Activated CD4-positive, alpha-beta memory T cell treated with anti-CD3 and anti-CD28 coated beads for 36 hours (primary cell): ENCODE results near the gene CSTF1. TPM values are rescaled to one million over a fixed set of nuclear protein-coding genes. Genes with fewer than 3 reads are reported as not detected.
A peak's percentile ranks its signal among the peaks of the same experiment; 100 is the strongest.

Experiments
- CTCF ChIA-PET: fragments of 350-600 bp; sonication (Branson Sonifier 250); formaldehyde crosslinking; loops from one replicate; lab custom pipeline; 2021; ENCODE audit warnings: antibody characterized with exemption, inconsistent platforms; lab: Charles Lee
- POLR2A ChIA-PET: fragments of 350-600 bp; sonication (Branson Sonifier 250); formaldehyde crosslinking; loops from one replicate; lab custom pipeline; 2021; ENCODE audit warnings: antibody characterized with exemption; lab: Charles Lee
- DNase-seq: peaks from one replicate; pipeline ENCODE4 v3.0.0-alpha.2; 2020
- H3K27ac Mint-ChIP-seq: one replicate; pipeline ENCODE4 v1.8.0; 2021; ENCODE audit warnings: mixed read lengths
- H3K27me3 Mint-ChIP-seq: one replicate; pipeline ENCODE4 v1.8.0; 2021; ENCODE audit warnings: mixed read lengths
- H3K36me3 Mint-ChIP-seq: one replicate; pipeline ENCODE4 v1.8.0; 2021; ENCODE audit warnings: mixed read lengths
- H3K4me1 Mint-ChIP-seq: one replicate; pipeline ENCODE4 v1.8.0; 2021; ENCODE audit warnings: low read depth, mixed read lengths
- H3K4me3 Mint-ChIP-seq: one replicate; pipeline ENCODE4 v1.8.0; 2021; ENCODE audit warnings: mild to moderate bottlenecking, mixed read lengths
- H3K9me3 Mint-ChIP-seq: one replicate; pipeline ENCODE4 v1.8.0; 2021; ENCODE audit warnings: mixed read lengths
- intact Hi-C: fragments of 100-400 bp; cut with micrococcal nuclease; formaldehyde crosslinking; loops from one replicate; pipeline ENCODE4 v1.15.1; 2023
- total RNA-seq, 2 experiments: library from RNA; stranded (reverse); gene quantifications; one replicate each; pipeline ENCODE4 v1.2.3, GENCODE V29; 2021

Gene CSTF1
- total RNA-seq, 2 experiments from 2014 or later = 53.9 to 56.6 TPM

- H3K27ac Mint-ChIP-seq = peak overlapping the region; percentile 91
- H3K36me3 Mint-ChIP-seq = peaks cover 9% of the 10 kb centered on the region
- no peak overlapping the region for H3K4me3 Mint-ChIP-seq
- CTCF ChIA-PET = interaction anchor here (1.1 to 1.4 kb wide), 2 partner anchors 9 to 21 kb away, joined by 4 read pairs; no protein-coding TSS in a partner anchor
- H3K27me3 Mint-ChIP-seq = no peaks in the 10 kb centered on the region
- no peaks in the 10 kb centered on the region for H3K9me3 Mint-ChIP-seq
- POLR2A ChIA-PET = interaction anchor here (1.2 to 1.3 kb wide), 2 partner anchors 8 to 12 kb away, joined by 4 read pairs; no protein-coding TSS in a partner anchor
- peaks cover 82% of the 10 kb centered on the region for H3K4me1 Mint-ChIP-seq
- intact Hi-C loops = no loop called here
- no peak for DNase-seq
These were observed 28.7 kb downstream of the CSTF1 start for GRCh38 chr20:56420940-56421688.

GRCh38 chr20:56422076-56422823, 29.8 kb downstream of the CSTF1 start:
- Mint-ChIP-seq H3K27ac (peak overlapping the region; percentile 73), H3K9me3 (no peaks in the 10 kb centered on the region), H3K36me3 (peaks cover 7% of the 10 kb centered on the region), H3K4me3 (peak overlapping the region; percentile 6), H3K4me1 (peaks cover 75% of the 10 kb centered on the region), H3K27me3 (no peaks in the 10 kb centered on the region)
- ChIA-PET CTCF (interaction anchor here (0.9 to 1.4 kb wide), 3 partner anchors 10 to 22 kb away, joined by 3 to 6 read pairs (median 4); partner anchors contain the start of gene CASS4), POLR2A (interaction anchor here (0.9 to 2.2 kb wide), 3 partner anchors 9 to 15 kb away, joined by 3 to 17 read pairs (median 4); partner anchors contain the start of gene CASS4)
- intact Hi-C loops = no loop called here
- no peak for DNase-seq

GRCh38 chr20:56422824-56423189, 30.4 kb downstream of the CSTF1 start:
- Mint-ChIP-seq H3K27ac (peak overlapping the region; percentile 73), H3K9me3 (no peaks in the 10 kb centered on the region), H3K4me3 (peak overlapping the region; percentile 6), H3K36me3 (peaks cover 6% of the 10 kb centered on the region), H3K4me1 (peaks cover 75% of the 10 kb centered on the region), H3K27me3 (no peaks in the 10 kb centered on the region)
- CTCF ChIA-PET = interaction anchor here (0.9 to 1.0 kb wide), 2 partner anchors 11 to 16 kb away, joined by 3 to 6 read pairs; partner anchors contain the start of gene CASS4
- no peak for DNase-seq
- intact Hi-C loops = no loop called here
- POLR2A ChIA-PET = interaction anchor here (0.9 to 2.2 kb wide), 2 partner anchors 10 to 14 kb away, joined by 3 to 17 read pairs; partner anchors contain the start of gene CASS4

- Mint-ChIP-seq H3K27ac (peak overlapping the region; percentile 73), H3K27me3 (no peaks in the 10 kb centered on the region), H3K36me3 (peaks cover 6% of the 10 kb centered on the region), H3K4me1 (peaks cover 75% of the 10 kb centered on the region), H3K9me3 (no peaks in the 10 kb centered on the region), H3K4me3 (no peak overlapping the region)
- CTCF ChIA-PET = interaction anchor here (0.9 to 1.0 kb wide), 2 partner anchors 11 to 16 kb away, joined by 3 to 6 read pairs; partner anchors contain the start of gene CASS4
- intact Hi-C loops = no loop called here
- POLR2A ChIA-PET = interaction anchor here (0.9 to 2.2 kb wide), 2 partner anchors 10 to 14 kb away, joined by 3 to 17 read pairs; partner anchors contain the start of gene CASS4
- no peak for DNase-seq
These were observed 30.8 kb downstream of the CSTF1 start for GRCh38 chr20:56423211-56423610.

GRCh38 chr20:56423886-56424285, 31.4 kb downstream of the CSTF1 start:
- DNase-seq = no peak
- CTCF ChIA-PET = interaction anchor here (0.9 kb wide), 1 partner anchor 23 kb away, joined by 3 read pairs; no protein-coding TSS in a partner anchor
- POLR2A ChIA-PET = interaction anchor here (2.2 kb wide), 1 partner anchor 11 kb away, joined by 17 read pairs; the partner anchor contains the start of gene CASS4
- Mint-ChIP-seq H3K27ac (no peak overlapping the region), H3K4me1 (peaks cover 75% of the 10 kb centered on the region), H3K36me3 (peaks cover 2% of the 10 kb centered on the region), H3K4me3 (no peak overlapping the region), H3K27me3 (no peaks in the 10 kb centered on the region), H3K9me3 (no peaks in the 10 kb centered on the region)
- intact Hi-C loops = no loop called here

GRCh38 chr20:56424931-56425330, 32.5 kb downstream of the CSTF1 start:
- ChIA-PET POLR2A (interaction anchor here (1.3 kb wide), 1 partner anchor 9 kb away, joined by 5 read pairs; no protein-coding TSS in a partner anchor), CTCF (no interaction called here)
- no peak for DNase-seq
- peaks cover 2% of the 10 kb centered on the region for H3K36me3 Mint-ChIP-seq
- no peak overlapping the region for H3K4me3 Mint-ChIP-seq
- H3K27ac Mint-ChIP-seq = no peak overlapping the region
- no peaks in the 10 kb centered on the region for H3K27me3 Mint-ChIP-seq
- intact Hi-C loops = no loop called here
- peaks cover 77% of the 10 kb centered on the region for H3K4me1 Mint-ChIP-seq
- no peaks in the 10 kb centered on the region for H3K9me3 Mint-ChIP-seq

GRCh38 chr20:56426026-56426425, 33.6 kb downstream of the CSTF1 start:
- ChIA-PET POLR2A (interaction anchor here (1.3 kb wide), 1 partner anchor 10 kb away, joined by 5 read pairs; no protein-coding TSS in a partner anchor), CTCF (interaction anchor here (0.8 kb wide), 1 partner anchor 9 kb away, joined by 3 read pairs; no protein-coding TSS in a partner anchor)
- DNase-seq = no peak
- intact Hi-C loops = no loop called here
- Mint-ChIP-seq H3K27me3 (no peaks in the 10 kb centered on the region), H3K36me3 (peaks cover 1% of the 10 kb centered on the region), H3K4me1 (peaks cover 77% of the 10 kb centered on the region), H3K9me3 (no peaks in the 10 kb centered on the region), H3K27ac (no peak overlapping the region), H3K4me3 (no peak overlapping the region)

GRCh38 chr20:56426926-56427325, 34.5 kb downstream of the CSTF1 start:
- Mint-ChIP-seq H3K27me3 (no peaks in the 10 kb centered on the region), H3K4me1 (peaks cover 71% of the 10 kb centered on the region), H3K9me3 (no peaks in the 10 kb centered on the region), H3K27ac (no peak overlapping the region), H3K4me3 (no peak overlapping the region), H3K36me3 (no peaks in the 10 kb centered on the region)
- ChIA-PET CTCF (interaction anchor here (1.5 kb wide), 1 partner anchor 14 kb away, joined by 4 read pairs; no protein-coding TSS in a partner anchor), POLR2A (interaction anchor here (4.0 kb wide), 1 partner anchor 9 kb away, joined by 19 read pairs; no protein-coding TSS in a partner anchor)
- intact Hi-C loops = no loop called here
- DNase-seq = no peak

- H3K4me3 Mint-ChIP-seq = no peak overlapping the region
- intact Hi-C loops = loop anchor here (2.0 kb wide), 1 partner anchor 13 kb away; no protein-coding TSS in a partner anchor
- H3K27me3 Mint-ChIP-seq = no peaks in the 10 kb centered on the region
- H3K27ac Mint-ChIP-seq = peak overlapping the region; percentile 87
- peaks cover 67% of the 10 kb centered on the region for H3K4me1 Mint-ChIP-seq
- DNase-seq = no peak
- ChIA-PET POLR2A (interaction anchor here (1.5 to 4.0 kb wide), 2 partner anchors 10 to 16 kb away, joined by 4 to 19 read pairs; partner anchors contain the start of gene CASS4), CTCF (interaction anchor here (1.5 kb wide), 1 partner anchor 14 kb away, joined by 4 read pairs; no protein-coding TSS in a partner anchor)
- H3K9me3 Mint-ChIP-seq = no peaks in the 10 kb centered on the region
- H3K36me3 Mint-ChIP-seq = no peaks in the 10 kb centered on the region
These were observed 35.4 kb downstream of the CSTF1 start for GRCh38 chr20:56427797-56428196.

- POLR2A ChIA-PET = interaction anchor here (1.1 to 4.0 kb wide), 5 partner anchors 10 to 40 kb away, joined by 3 to 19 read pairs (median 4); partner anchors contain the start of genes CASS4 and RTF2
- CTCF ChIA-PET = interaction anchor here (1.5 to 2.6 kb wide), 2 partner anchors 9 to 15 kb away, joined by 4 to 9 read pairs; no protein-coding TSS in a partner anchor
- H3K4me3 Mint-ChIP-seq = no peak overlapping the region
These were observed 36.0 kb downstream of the CSTF1 start for GRCh38 chr20:56428410-56428809.

GRCh38 chr20:56428881-56429280, 36.4 kb downstream of the CSTF1 start:
- Mint-ChIP-seq H3K9me3 (no peaks in the 10 kb centered on the region), H3K4me3 (peak overlapping the region; percentile 66), H3K36me3 (peaks cover under 1% of the 10 kb centered on the region), H3K27ac (peak overlapping the region; percentile 87), H3K4me1 (peaks cover 73% of the 10 kb centered on the region), H3K27me3 (no peaks in the 10 kb centered on the region)
- ChIA-PET CTCF (interaction anchor here (2.6 kb wide), 1 partner anchor 10 kb away, joined by 9 read pairs; no protein-coding TSS in a partner anchor), POLR2A (interaction anchor here (1.1 to 4.0 kb wide), 7 partner anchors 8 to 40 kb away, joined by 3 to 19 read pairs (median 4); partner anchors contain the start of genes CASS4 and RTF2)
- intact Hi-C loops = loop anchor here (1.0 to 2.0 kb wide), 2 partner anchors 11 to 14 kb away; no protein-coding TSS in a partner anchor
- DNase-seq = peak; percentile 8

More at GRCh38 chr20:56428410-56428809, 36.0 kb downstream of the CSTF1 start:
- Mint-ChIP-seq H3K27ac (peak overlapping the region; percentile 87), H3K27me3 (no peaks in the 10 kb centered on the region), H3K36me3 (no peaks in the 10 kb centered on the region), H3K9me3 (no peaks in the 10 kb centered on the region), H3K4me1 (peaks cover 68% of the 10 kb centered on the region)
- DNase-seq = peak; percentile 2
- intact Hi-C loops = loop anchor here (2.0 kb wide), 1 partner anchor 14 kb away; no protein-coding TSS in a partner anchor
